Cortex of kidney (tissue), 1 donor: ENCODE measurements around the gene TSHZ1.
A peak's percentile ranks its signal among the peaks of the same experiment; 100 is the strongest.

ENCODE experiments used
- DNase-seq: peaks from one replicate; lab custom pipeline; 2025; lab: John Stamatoyannopoulos, UW

The TSHZ1 gene

GRCh38 chr18:75207310-75208154 is 3.1 kb upstream of the TSHZ1 start:
- no peak for DNase-seq

GRCh38 chr18:75208155-75208835 is 2.3 kb upstream of the TSHZ1 start:
- no peak for DNase-seq

- DNase-seq: no peak
These were observed 1.8 kb upstream of the TSHZ1 start for GRCh38 chr18:75208836-75209128.

- peak; percentile 62 for DNase-seq
These were observed 1.3 kb upstream of the TSHZ1 start, which contains the start of gene PTGR3 for GRCh38 chr18:75209129-75209950. PTGR3 (minus strand) TSS chr18:75209139; CDS start chr18:75209058, 81 bp downstream.

GRCh38 chr18:75209951-75210258 is 692 bp upstream of the TSHZ1 start:
- DNase-seq: no peak

GRCh38 chr18:75211002-75211621 is 515 bp downstream of the TSHZ1 start:
- DNase-seq: no peak

- DNase-seq: no peak
These were observed 992 bp downstream of the TSHZ1 start for GRCh38 chr18:75211626-75211952.

- DNase-seq: no peak
These were observed 1.6 kb downstream of the TSHZ1 start for GRCh38 chr18:75211953-75212750.

- no peak for DNase-seq
These were observed 2.1 kb downstream of the TSHZ1 start for GRCh38 chr18:75212751-75213090.

GRCh38 chr18:75213611-75214331 is 3.2 kb downstream of the TSHZ1 start:
- DNase-seq: no peak

GRCh38 chr18:75214332-75214690 is 3.7 kb downstream of the TSHZ1 start:
- DNase-seq: no peak

GRCh38 chr18:75214766-75215510 is 4.3 kb downstream of the TSHZ1 start:
- DNase-seq: no peak

GRCh38 chr18:75215663-75216062 is 5.1 kb downstream of the TSHZ1 start:
- DNase-seq: no peak

- DNase-seq: no peak
These were observed 5.8 kb downstream of the TSHZ1 start for GRCh38 chr18:75216212-75216910.

GRCh38 chr18:75216911-75217689 is 6.5 kb downstream of the TSHZ1 start:
- no peak for DNase-seq

- DNase-seq: no peak
These were observed 7.7 kb downstream of the TSHZ1 start for GRCh38 chr18:75218065-75218923.

- no peak for DNase-seq
These were observed 9.3 kb downstream of the TSHZ1 start for GRCh38 chr18:75219745-75220375.
